ENCODE measurements around the gene IARS1.

DNA sequence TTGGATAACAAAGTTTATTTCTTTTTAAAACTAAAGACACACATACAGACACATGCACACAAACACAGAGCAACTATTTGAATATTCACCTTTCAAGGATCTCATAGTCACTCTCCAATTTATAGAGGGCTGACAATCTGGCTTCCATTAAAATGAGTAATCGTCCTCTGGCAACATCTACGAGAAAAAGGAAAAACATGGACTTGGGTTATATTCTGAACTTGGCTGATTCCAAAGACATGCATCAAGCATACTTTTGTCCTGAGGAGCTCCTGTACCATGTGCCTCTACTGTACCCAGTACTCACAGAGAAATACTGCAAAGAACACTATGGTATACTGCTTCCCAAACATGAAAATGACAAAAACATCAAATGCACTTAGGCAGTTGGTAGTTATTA is 15.4 kb downstream of the IARS1 start:
- no peak for TF ChIP-seq POLR2A (IDR thresholded peaks at IDR 0.05)
- no peak for TF ChIP-seq CTCF (IDR thresholded peaks at IDR 0.05)

All from thyroid gland (tissue), 4 donors.